Hepatocyte (in vitro differentiated cells): ENCODE data around the gene OSTN. TPM values are rescaled to one million over a fixed set of nuclear protein-coding genes. Genes with fewer than 3 reads are reported as not detected.

ENCODE experiments used
- DNase-seq: peaks from one replicate; pipeline ENCODE4 v3.0.0-alpha.2; 2016; ENCODE audit warnings: low spot score
- H2AFZ ChIP-seq: fragments of 200-600 bp; sonication (generic); 2 replicates; pipeline ENCODE4 v1.6.0; 2016; ENCODE audit warnings: antibody characterized with exemption, mild to moderate bottlenecking
- H3K27ac ChIP-seq: fragments of 200-600 bp; sonication (generic); 2 replicates; pipeline ENCODE4 v1.5.1; 2016; ENCODE audit warnings: mild to moderate bottlenecking
- H3K27me3 ChIP-seq: fragments of 200-600 bp; sonication (generic); 2 replicates; pipeline ENCODE4 v1.6.1; 2016
- H3K36me3 ChIP-seq: fragments of 200-600 bp; sonication (generic); replicated peaks from 2 replicates; pipeline ENCODE4 v1.5.1; 2016; ENCODE audit warnings: low read depth; ENCODE audit not compliant: insufficient read depth
- H3K4me1 ChIP-seq: fragments of 200-600 bp; sonication (generic); 2 replicates; pipeline ENCODE4 v1.5.1; 2016; ENCODE audit warnings: mild to moderate bottlenecking, moderate library complexity; ENCODE audit not compliant: insufficient read depth
- H3K4me2 ChIP-seq: fragments of 200-600 bp; sonication (generic); 2 replicates; pipeline ENCODE4 v1.6.0; 2016
- H3K4me3 ChIP-seq: fragments of 200-600 bp; sonication (generic); 2 replicates; pipeline ENCODE4 v1.5.1; 2016; ENCODE audit warnings: mild to moderate bottlenecking
- H3K79me2 ChIP-seq: fragments of 200-600 bp; sonication (generic); 2 replicates; pipeline ENCODE4 v1.6.0; 2017; ENCODE audit warnings: mild to moderate bottlenecking
- H3K9me2 ChIP-seq: fragments of 200-600 bp; sonication (generic); replicated peaks from 2 replicates; pipeline ENCODE4 v1.6.0; 2017; ENCODE audit warnings: mild to moderate bottlenecking; ENCODE audit not compliant: insufficient read depth
- H3K9me3 ChIP-seq: fragments of 200-600 bp; sonication (generic); 2 replicates; pipeline ENCODE4 v1.5.1; 2016; ENCODE audit warnings: low read depth, mild to moderate bottlenecking
- H4K20me1 ChIP-seq: fragments of 200-600 bp; sonication (generic); 2 replicates; pipeline ENCODE4 v1.6.0; 2016; ENCODE audit warnings: mild to moderate bottlenecking; ENCODE audit not compliant: insufficient read depth, poor library complexity, severe bottlenecking
- CTCF ChIP-seq: fragments of 200-600 bp; sonication (generic); IDR thresholded peaks from 2 replicates; pipeline ENCODE4 v1.5.1; 2016; ENCODE audit warnings: antibody characterized with exemption, mild to moderate bottlenecking; ENCODE audit not compliant: poor library complexity
- EZH2 ChIP-seq: fragments of 200-600 bp; sonication (generic); IDR thresholded peaks from 2 replicates; pipeline ENCODE4 v1.6.1; 2016; ENCODE audit warnings: antibody characterized with exemption, mild to moderate bottlenecking, borderline replicate concordance
- EZH2phosphoT487 ChIP-seq: fragments of 200-600 bp; sonication (generic); IDR thresholded peaks from one replicate; pipeline ENCODE4 v1.6.1; 2018; ENCODE audit warnings: antibody characterized with exemption, mild to moderate bottlenecking, low read depth, moderate library complexity; ENCODE audit not compliant: unreplicated experiment, severe bottlenecking
- WGBS: methylation state at CpG from one replicate; pipeline ENCODE4 v1.1.6; 2016; ENCODE audit warnings: low lambda C conversion rate; ENCODE audit errors: missing lambda C conversion rate; 5-methylcytosine and 5-hydroxymethylcytosine counted together
- polyA plus RNA-seq: library from polyadenylated mRNA; unstranded; fragments of >200 nt; fragmentation: Nextera tagmentation; extraction: Ambion mirVana; gene quantifications from 2 replicates; pipeline ENCODE4 v1.2.1, GENCODE V29; 2016
- total RNA-seq: library from RNA; depleted of rRNA; stranded (reverse); fragments of >200 nt; gene quantifications from 2 replicates; pipeline ENCODE4 v1.2.3, GENCODE V29; 2014

The OSTN gene
- total and polyA plus RNA-seq, 2 experiments from 2014 or later = 1.4 to 17.4 TPM

- TF ChIP-seq EZH2 (no peak), CTCF (no peak), EZH2phosphoT487 (no peak)
- Histone ChIP-seq H3K79me2 (no peaks in the 10 kb centered on the region), H3K27ac (no peak overlapping the region), H3K4me3 (no peak overlapping the region), H3K9me3 (no peaks in the 10 kb centered on the region), H3K4me1 (no peaks in the 10 kb centered on the region), H4K20me1 (no peaks in the 10 kb centered on the region), H3K27me3 (no peaks in the 10 kb centered on the region), H3K9me2 (no peaks in the 10 kb centered on the region), H2AFZ (no peak overlapping the region), H3K36me3 (no peaks in the 10 kb centered on the region), H3K4me2 (no peak overlapping the region)
- DNase-seq = no peak
Observed at GRCh38 chr3:191261304-191261638, 62.2 kb downstream of the OSTN start.

- Histone ChIP-seq H3K9me2 (no peaks in the 10 kb centered on the region), H3K9me3 (no peaks in the 10 kb centered on the region), H3K4me2 (no peak overlapping the region), H3K27me3 (no peaks in the 10 kb centered on the region), H3K36me3 (no peaks in the 10 kb centered on the region), H3K4me1 (no peaks in the 10 kb centered on the region), H3K4me3 (no peak overlapping the region), H3K79me2 (no peaks in the 10 kb centered on the region), H4K20me1 (no peaks in the 10 kb centered on the region), H2AFZ (no peak overlapping the region), H3K27ac (no peak overlapping the region)
- TF ChIP-seq EZH2 (no peak), EZH2phosphoT487 (no peak), CTCF (no peak)
- 69% methylated on average over 1 of the region's 1 CpG for WGBS
- no peak for DNase-seq
Observed at GRCh38 chr3:191262650-191263049, 63.6 kb downstream of the OSTN start.

GRCh38 chr3:191263365-191263764 lies 64.3 kb downstream of the OSTN start:
- H3K4me2 ChIP-seq = no peak overlapping the region
- no peak overlapping the region for H3K4me3 ChIP-seq
- TF ChIP-seq EZH2phosphoT487 (no peak), EZH2 (no peak), CTCF (no peak)

GRCh38 chr3:191263850-191264249 lies 64.8 kb downstream of the OSTN start:
- Histone ChIP-seq H3K9me3 (no peaks in the 10 kb centered on the region), H3K4me2 (no peak overlapping the region), H3K27ac (no peak overlapping the region), H3K79me2 (no peaks in the 10 kb centered on the region), H2AFZ (no peak overlapping the region), H3K4me1 (no peaks in the 10 kb centered on the region), H3K36me3 (no peaks in the 10 kb centered on the region), H3K4me3 (no peak overlapping the region), H3K27me3 (no peaks in the 10 kb centered on the region), H4K20me1 (no peaks in the 10 kb centered on the region), H3K9me2 (no peaks in the 10 kb centered on the region)
- WGBS = 87% methylated on average over 3 of the region's 3 CpGs
- no peak for TF ChIP-seq EZH2
- no peak for TF ChIP-seq EZH2phosphoT487
- no peak for TF ChIP-seq CTCF
- DNase-seq = no peak

More at GRCh38 chr3:191263365-191263764, 64.3 kb downstream of the OSTN start:
- no peak overlapping the region for H3K27ac ChIP-seq
- H3K4me1 ChIP-seq = no peaks in the 10 kb centered on the region
- no peaks in the 10 kb centered on the region for H3K79me2 ChIP-seq
- DNase-seq = no peak
- no peaks in the 10 kb centered on the region for H3K36me3 ChIP-seq
- no peak overlapping the region for H2AFZ ChIP-seq
- no peaks in the 10 kb centered on the region for H3K27me3 ChIP-seq
- H4K20me1 ChIP-seq = no peaks in the 10 kb centered on the region
- H3K9me2 ChIP-seq = no peaks in the 10 kb centered on the region
- no peaks in the 10 kb centered on the region for H3K9me3 ChIP-seq
